Breast epithelium (tissue), 4 donors: ENCODE measurements around the gene FASTK. TPM values are rescaled to one million over a fixed set of nuclear protein-coding genes. Genes with fewer than 3 reads are reported as not detected.
A peak's percentile ranks its signal among the peaks of the same experiment; 100 is the strongest.

ENCODE experiments used
- DNase-seq, 2 donors: peaks; one replicate each; pipeline ENCODE4 v3.0.0-alpha.2; 2019; ENCODE audit warnings: low spot score in 2 of 2
- H3K27ac ChIP-seq, 2 donors: fragments of 200-600 bp; sonication (generic) in 1 of 2; one replicate each; pipeline ENCODE4 v1.5.1; 2016 to 2019; ENCODE audit warnings: mild to moderate bottlenecking in 1 of 2
- H3K27me3 ChIP-seq, 2 donors: fragments of 200-600 bp; sonication (generic) in 1 of 2; one replicate each; pipeline versions ENCODE4 v1.5.1 to v1.6.0; 2017 to 2019; ENCODE audit warnings: control low read depth in 1 of 2, mild to moderate bottlenecking in 1 of 2
- H3K36me3 ChIP-seq: fragments of 200-600 bp; one replicate; pipeline ENCODE4 v1.5.1; 2019
- H3K4me1 ChIP-seq, 2 donors: fragments of 200-600 bp; sonication (generic); one replicate each; pipeline ENCODE4 v1.5.1; 2016 to 2019; ENCODE audit warnings: control low read depth in 1 of 2
- H3K4me3 ChIP-seq, 3 donors: fragments of 200-600 bp; sonication (generic); 1 replicate in 2 of 3; 2 replicates in 1 of 3; pipeline ENCODE4 v1.5.1; 2016 to 2019; ENCODE audit warnings: mild to moderate bottlenecking in 3 of 3, moderate library complexity in 2 of 3
- H3K9me3 ChIP-seq, 2 donors: fragments of 200-600 bp; sonication (generic) in 1 of 2; one replicate each; pipeline ENCODE4 v1.5.1; 2016 to 2019; ENCODE audit warnings: control low read depth in 1 of 2
- CTCF ChIP-seq, 3 donors: fragments of 450-650 bp; IDR thresholded peaks; one replicate each; pipeline ENCODE4 v1.5.1; 2016 to 2017; ENCODE audit warnings: antibody characterized with exemption in 3 of 3, mild to moderate bottlenecking in 3 of 3, moderate library complexity in 3 of 3
- POLR2A ChIP-seq: fragments of 450-650 bp; IDR thresholded peaks from one replicate; pipeline ENCODE4 v1.6.1; 2016; ENCODE audit warnings: antibody characterized with exemption, mild to moderate bottlenecking, moderate library complexity
- POLR2AphosphoS5 ChIP-seq, 3 donors: sonication (generic); formaldehyde crosslinking; IDR thresholded peaks; one replicate each; pipeline ENCODE4 v1.6.1; 2017; ENCODE audit warnings: antibody characterized with exemption in 3 of 3
- intact Hi-C: fragments of 100-400 bp; cut with DNase I; formaldehyde crosslinking; loops from one replicate; pipeline ENCODE4 v1.15.1; 2023; ENCODE audit warnings: low total_unique reads
- total RNA-seq, 3 donors: library from RNA; depleted of rRNA; stranded (reverse); fragments of >200 nt; gene quantifications; one replicate each; pipeline ENCODE4 v1.1.0, GENCODE V29; 2016

The FASTK gene
- total RNA-seq, 3 donors from 2014 or later: 45.6 to 63.5 (median 60.0) TPM

- H3K27me3 ChIP-seq: no peaks in the 10 kb centered on the region
- no peak for TF ChIP-seq POLR2A
- TF ChIP-seq POLR2AphosphoS5 (IDR thresholded peaks at IDR 0.05): no peak
- no peak for TF ChIP-seq CTCF (IDR thresholded peaks at IDR 0.05)
- H3K36me3 ChIP-seq: no peaks in the 10 kb centered on the region
- H3K4me3 ChIP-seq: no peak overlapping the region
- no peak overlapping the region for H3K27ac ChIP-seq
- DNase-seq: no peak
- intact Hi-C loops: no loop called here
- no peaks in the 10 kb centered on the region for H3K9me3 ChIP-seq
- H3K4me1 ChIP-seq: peaks cover 0 to 5% of the 10 kb centered on the region in 2 donors
These were observed 43.9 kb upstream of the FASTK start for GRCh38 chr7:151124481-151124880.

GRCh38 chr7:151123822-151124464, 43.3 kb upstream of the FASTK start:
- intact Hi-C loops: no loop called here
- H3K4me3 ChIP-seq: no peak overlapping the region
- peaks cover 0 to 5% of the 10 kb centered on the region in 2 donors for H3K4me1 ChIP-seq
- peaks cover 1% of the 10 kb centered on the region for H3K36me3 ChIP-seq
- peak; percentile 82 to 97 (median 94) for TF ChIP-seq CTCF (IDR thresholded peaks at IDR 0.05)
- TF ChIP-seq POLR2AphosphoS5 (IDR thresholded peaks at IDR 0.05): peak in 1 of 3 donors; percentile 37
- TF ChIP-seq POLR2A: no peak
- H3K27ac ChIP-seq: peak overlapping the region in 1 of 2 donors; percentile 17
- H3K9me3 ChIP-seq: no peaks in the 10 kb centered on the region
- H3K27me3 ChIP-seq: no peaks in the 10 kb centered on the region
- peak; percentile 74 to 90 for DNase-seq

- no peak for TF ChIP-seq POLR2AphosphoS5 (IDR thresholded peaks at IDR 0.05)
- TF ChIP-seq CTCF (IDR thresholded peaks at IDR 0.05): no peak
- TF ChIP-seq POLR2A: no peak
- peaks cover 0 to 5% of the 10 kb centered on the region in 2 donors for H3K4me1 ChIP-seq
- no peak overlapping the region for H3K4me3 ChIP-seq
- H3K27me3 ChIP-seq: no peaks in the 10 kb centered on the region
- H3K27ac ChIP-seq: peak overlapping the region in 1 of 2 donors; percentile 17
- H3K9me3 ChIP-seq: no peaks in the 10 kb centered on the region
- intact Hi-C loops: no loop called here
- DNase-seq: no peak
- peaks cover 8% of the 10 kb centered on the region for H3K36me3 ChIP-seq
These were observed 42.7 kb upstream of the FASTK start for GRCh38 chr7:151123158-151123821.

- Histone ChIP-seq H3K4me1 (peaks cover 0 to 5% of the 10 kb centered on the region in 2 donors), H3K9me3 (no peaks in the 10 kb centered on the region), H3K36me3 (peaks cover 10% of the 10 kb centered on the region), H3K27me3 (no peaks in the 10 kb centered on the region), H3K27ac (no peak overlapping the region), H3K4me3 (no peak overlapping the region)
- no peak for TF ChIP-seq POLR2AphosphoS5 (IDR thresholded peaks at IDR 0.05)
- no peak for TF ChIP-seq CTCF (IDR thresholded peaks at IDR 0.05)
- no peak for TF ChIP-seq POLR2A
- intact Hi-C loops: no loop called here
- no peak for DNase-seq
These were observed 42.2 kb upstream of the FASTK start for GRCh38 chr7:151122796-151123157.

GRCh38 chr7:151122276-151122675, 41.7 kb upstream of the FASTK start:
- peaks cover 0 to 5% of the 10 kb centered on the region in 2 donors for H3K4me1 ChIP-seq
- intact Hi-C loops: no loop called here
- H3K27ac ChIP-seq: no peak overlapping the region
- TF ChIP-seq CTCF (IDR thresholded peaks at IDR 0.05) (no peak), POLR2A (no peak), POLR2AphosphoS5 (IDR thresholded peaks at IDR 0.05) (no peak)
- H3K27me3 ChIP-seq: no peaks in the 10 kb centered on the region
- peaks cover 10% of the 10 kb centered on the region for H3K36me3 ChIP-seq
- H3K9me3 ChIP-seq: no peaks in the 10 kb centered on the region
- DNase-seq: no peak
- H3K4me3 ChIP-seq: no peak overlapping the region
